Measurements from ENCODE around the gene BLM.

BLM gene

DNA sequence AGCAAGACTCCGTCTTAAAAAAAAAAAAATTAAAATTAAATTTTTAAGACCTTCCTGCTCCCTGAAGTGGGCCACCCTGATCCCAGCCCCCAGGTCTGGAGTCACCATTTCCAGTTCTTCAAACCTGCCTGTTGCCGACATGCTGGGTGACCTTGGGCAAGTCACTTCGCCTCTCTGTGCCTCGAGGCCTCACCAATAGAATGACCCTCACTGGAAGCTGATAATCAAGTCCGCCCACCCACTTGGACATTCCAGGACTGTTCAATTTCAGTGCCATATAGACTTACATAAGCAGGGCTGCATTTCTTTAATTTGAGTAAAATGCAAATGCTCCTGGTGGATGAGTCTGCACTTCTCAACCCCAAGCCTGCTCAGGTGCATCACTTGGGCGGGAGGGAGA lies 112.0 kb downstream of the BLM start:
- TF ChIP-seq, protein P1, sequence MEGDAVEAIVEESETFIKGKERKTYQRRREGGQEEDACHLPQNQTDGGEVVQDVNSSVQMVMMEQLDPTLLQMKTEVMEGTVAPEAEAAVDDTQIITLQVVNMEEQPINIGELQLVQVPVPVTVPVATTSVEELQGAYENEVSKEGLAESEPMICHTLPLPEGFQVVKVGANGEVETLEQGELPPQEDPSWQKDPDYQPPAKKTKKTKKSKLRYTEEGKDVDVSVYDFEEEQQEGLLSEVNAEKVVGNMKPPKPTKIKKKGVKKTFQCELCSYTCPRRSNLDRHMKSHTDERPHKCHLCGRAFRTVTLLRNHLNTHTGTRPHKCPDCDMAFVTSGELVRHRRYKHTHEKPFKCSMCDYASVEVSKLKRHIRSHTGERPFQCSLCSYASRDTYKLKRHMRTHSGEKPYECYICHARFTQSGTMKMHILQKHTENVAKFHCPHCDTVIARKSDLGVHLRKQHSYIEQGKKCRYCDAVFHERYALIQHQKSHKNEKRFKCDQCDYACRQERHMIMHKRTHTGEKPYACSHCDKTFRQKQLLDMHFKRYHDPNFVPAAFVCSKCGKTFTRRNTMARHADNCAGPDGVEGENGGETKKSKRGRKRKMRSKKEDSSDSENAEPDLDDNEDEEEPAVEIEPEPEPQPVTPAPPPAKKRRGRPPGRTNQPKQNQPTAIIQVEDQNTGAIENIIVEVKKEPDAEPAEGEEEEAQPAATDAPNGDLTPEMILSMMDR (IDR thresholded peaks at IDR 0.05; ENCODE audit: low read depth, low read length) = no peak
- H3K4me3 ChIP-seq (ENCODE audit: low read depth, low read length) = no peak overlapping the region
- H3K27me3 ChIP-seq = no peaks in the 10 kb centered on the region
- no peaks in the 10 kb centered on the region for H3K36me3 ChIP-seq
- no peaks in the 10 kb centered on the region for H3K4me1 ChIP-seq
- no peak for DNase-seq
- H3K9me3 ChIP-seq = no peaks in the 10 kb centered on the region

DNA sequence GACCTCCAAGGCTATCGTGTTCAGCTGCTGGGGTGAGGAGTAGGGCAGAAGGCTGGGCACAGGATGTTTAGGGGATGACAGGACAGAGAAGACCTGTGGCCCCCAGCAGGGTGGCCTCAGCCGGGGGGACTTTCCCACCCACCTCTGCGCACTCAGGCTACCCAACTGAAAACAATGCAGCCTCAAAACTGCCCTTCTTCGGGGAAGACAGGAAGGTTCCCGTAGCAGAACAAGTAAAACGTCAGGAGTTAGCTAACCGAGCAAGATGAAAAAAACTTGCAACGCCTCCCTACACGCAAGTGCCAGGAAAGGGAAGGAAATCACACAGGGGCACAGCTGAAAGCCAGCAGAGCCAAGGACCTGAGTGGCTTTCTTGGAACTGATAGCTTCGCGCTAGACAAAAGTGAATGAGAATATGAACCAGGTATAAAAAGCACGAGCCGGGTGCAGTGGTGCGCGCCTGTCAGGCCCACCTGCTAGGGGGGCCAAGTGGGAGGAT lies 112.8 kb downstream of the BLM start:
- no peaks in the 10 kb centered on the region for H3K4me1 ChIP-seq
- H3K9me3 ChIP-seq = no peaks in the 10 kb centered on the region
- DNase-seq = no peak
- no peak overlapping the region for H3K4me3 ChIP-seq (ENCODE audit: low read depth, low read length)
- TF ChIP-seq, protein P1 (IDR thresholded peaks at IDR 0.05; ENCODE audit: low read depth, low read length) = no peak
- H3K36me3 ChIP-seq = no peaks in the 10 kb centered on the region
- H3K27me3 ChIP-seq = no peaks in the 10 kb centered on the region

DNA sequence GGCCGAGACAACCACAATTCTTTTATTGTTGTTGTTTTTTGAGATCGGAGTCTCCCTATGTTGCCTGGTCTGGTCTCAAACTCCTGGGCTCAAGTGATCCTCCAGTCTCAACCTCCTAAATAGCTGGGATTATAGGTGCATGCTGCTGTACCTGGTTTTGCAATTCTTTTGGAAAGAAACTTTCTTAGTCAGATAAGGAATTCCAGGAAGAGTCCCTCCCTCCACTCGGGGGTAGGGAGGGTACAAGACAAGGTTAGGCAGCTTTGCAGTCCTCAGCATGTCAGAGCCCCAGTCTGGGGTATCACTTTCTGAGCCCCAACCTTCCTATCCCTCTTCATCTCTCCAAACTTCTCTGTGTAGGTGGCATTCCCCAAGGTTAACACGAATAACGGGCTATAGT lies 117.5 kb downstream of the BLM start:
- no peaks in the 10 kb centered on the region; the same call in 1 of the 2 replicates for H3K4me1 ChIP-seq
- H3K9me3 ChIP-seq = no peaks in the 10 kb centered on the region
- no peak for DNase-seq
- TF ChIP-seq, protein P1 (IDR thresholded peaks at IDR 0.05; ENCODE audit: low read depth, low read length) = no peak
- no peaks in the 10 kb centered on the region for H3K27me3 ChIP-seq
- no peak overlapping the region for H3K4me3 ChIP-seq (ENCODE audit: low read depth, low read length)
- no peaks in the 10 kb centered on the region for H3K36me3 ChIP-seq

DNA sequence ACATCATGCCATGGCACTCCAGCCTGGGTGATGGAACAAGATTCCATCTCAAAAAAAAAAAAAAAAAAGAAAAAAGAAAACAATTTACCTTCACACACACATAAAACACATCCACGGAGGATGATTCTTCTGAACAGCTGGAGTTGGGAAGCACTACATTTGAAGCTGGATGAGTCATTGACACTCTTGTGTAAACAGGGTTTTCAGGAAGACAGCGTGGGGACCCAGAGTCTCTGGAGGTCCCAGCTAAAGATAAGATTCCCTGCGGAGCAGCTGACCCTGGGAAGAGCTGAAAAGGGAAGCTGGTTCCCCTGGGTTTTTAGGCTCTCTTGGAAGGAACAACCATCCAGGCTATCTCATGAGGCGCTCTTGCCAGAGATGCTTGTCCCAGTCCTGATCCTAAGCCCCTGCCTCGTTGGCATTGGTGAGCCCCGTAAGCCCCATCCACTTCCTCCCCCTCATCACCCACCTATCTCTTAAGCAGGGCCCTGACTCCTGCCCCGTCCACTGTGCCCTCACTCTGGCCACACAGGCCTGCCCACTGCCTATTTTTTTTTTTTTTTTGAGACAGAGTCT lies 119.2 kb downstream of the BLM start:
- Histone ChIP-seq H3K4me3 (ENCODE audit: low read depth, low read length) (no peak overlapping the region), H3K27me3 (no peaks in the 10 kb centered on the region), H3K9me3 (no peaks in the 10 kb centered on the region), H3K36me3 (no peaks in the 10 kb centered on the region), H3K4me1 (no peaks in the 10 kb centered on the region; the same call in 1 of the 2 replicates)
- peak; percentile 39 for DNase-seq
- TF ChIP-seq, protein P1 (IDR thresholded peaks at IDR 0.05; ENCODE audit: low read depth, low read length) = no peak

DNA sequence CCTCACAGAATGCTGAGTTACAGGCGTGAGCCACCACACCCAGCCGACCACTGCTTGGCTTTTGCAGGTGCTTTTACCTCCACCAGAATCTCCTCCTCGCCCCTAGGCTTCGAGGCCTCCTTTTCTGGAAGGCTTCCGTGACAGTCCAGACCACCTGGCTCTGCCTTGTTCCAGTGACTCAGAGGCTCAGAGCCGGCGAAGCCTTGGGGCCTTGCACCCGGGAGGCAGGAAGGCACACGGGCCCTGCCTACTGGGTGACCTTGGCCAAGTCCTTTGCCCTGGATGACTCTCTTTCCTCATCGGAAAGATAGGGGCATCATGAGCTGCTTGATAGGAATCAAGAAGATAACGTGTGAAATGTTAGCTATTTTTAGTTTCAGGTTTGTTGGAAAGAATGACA lies 119.9 kb downstream of the BLM start:
- Histone ChIP-seq H3K36me3 (no peaks in the 10 kb centered on the region), H3K4me3 (ENCODE audit: low read depth, low read length) (no peak overlapping the region), H3K9me3 (no peaks in the 10 kb centered on the region), H3K27me3 (no peaks in the 10 kb centered on the region), H3K4me1 (no peaks in the 10 kb centered on the region; the same call in 1 of the 2 replicates)
- TF ChIP-seq, protein P1 (IDR thresholded peaks at IDR 0.05; ENCODE audit: low read depth, low read length) = no peak
- no peak for DNase-seq

DNA sequence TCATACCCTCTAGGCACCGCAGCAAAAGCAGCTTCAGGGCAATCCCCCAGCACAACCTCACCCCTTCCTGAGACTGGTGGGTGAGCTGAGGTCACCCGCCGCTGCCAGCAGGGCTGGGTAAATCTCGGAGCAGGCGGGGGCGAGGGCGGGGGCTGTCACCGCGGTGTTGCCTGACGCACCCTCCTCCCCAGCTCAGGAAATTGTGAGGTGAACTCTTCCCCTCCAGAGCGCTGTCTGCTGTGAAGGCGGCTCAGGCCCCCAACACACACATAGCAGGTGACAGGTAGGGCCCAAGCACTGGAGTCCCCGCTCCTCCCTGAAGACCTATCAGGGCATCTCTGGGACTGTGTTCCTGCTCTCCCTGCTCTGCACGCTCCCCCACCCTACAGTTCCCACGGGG lies 121.0 kb downstream of the BLM start:
- no peak for DNase-seq
- H3K9me3 ChIP-seq = no peaks in the 10 kb centered on the region
- no peaks in the 10 kb centered on the region for H3K27me3 ChIP-seq
- no peak overlapping the region for H3K4me3 ChIP-seq (ENCODE audit: low read depth, low read length)
- no peaks in the 10 kb centered on the region for H3K36me3 ChIP-seq
- H3K4me1 ChIP-seq = no peaks in the 10 kb centered on the region; the same call in 1 of the 2 replicates
- TF ChIP-seq, protein P1 (IDR thresholded peaks at IDR 0.05; ENCODE audit: low read depth, low read length) = no peak
